GM12872 (cell line): Measurements from ENCODE around the gene PARP4.

Source experiments
- CTCF ChIP-seq: IDR thresholded peaks from 3 replicates; pipeline ENCODE4 v1.5.1; 2011; ENCODE audit warnings: low read depth, mild to moderate bottlenecking, low read length, moderate library complexity; ENCODE audit not compliant: insufficient read depth

PARP4 gene

GRCh38 chr13:24396821-24397220 is 115.8 kb downstream of the PARP4 start:
- no peak for TF ChIP-seq CTCF

- no peak for TF ChIP-seq CTCF
Measured at GRCh38 chr13:24392972-24393371, 119.6 kb downstream of the PARP4 start.

GRCh38 chr13:24389506-24389905 is 123.1 kb downstream of the PARP4 start:
- TF ChIP-seq CTCF, result no peak

GRCh38 chr13:24386816-24387708 is 125.5 kb downstream of the PARP4 start:
- TF ChIP-seq CTCF, result no peak

GRCh38 chr13:24385902-24386301 is 126.7 kb downstream of the PARP4 start:
- TF ChIP-seq CTCF, result no peak

- no peak for TF ChIP-seq CTCF
Measured at GRCh38 chr13:24381541-24382265, 130.9 kb downstream of the PARP4 start.
